HG03571 (cell line): Measurements from ENCODE around the gene KIF3B.
"Not testable (repeated sequence)": the region's sequence is repeated elsewhere in the genome, so short reads cannot be mapped to it uniquely, and the experiment has no call there.

ENCODE experiments used
- ATAC-seq: cut with Tn5 transposase; IDR thresholded peaks from one replicate; pipeline ENCODE4 v1.9.1; 2021; ENCODE audit not compliant: unreplicated experiment

The KIF3B gene

GRCh38 chr20:32327087-32327681 lies 49.7 kb downstream of the KIF3B start:
- no peak for ATAC-seq

GRCh38 chr20:32329817-32330554 lies 52.5 kb downstream of the KIF3B start:
- no peak for ATAC-seq

- no peak for ATAC-seq
These were observed 53.1 kb downstream of the KIF3B start for GRCh38 chr20:32330555-32330897.

GRCh38 chr20:32332614-32333013 lies 55.2 kb downstream of the KIF3B start:
- ATAC-seq = no peak

- ATAC-seq = peak; percentile 51
These were observed 55.9 kb downstream of the KIF3B start for GRCh38 chr20:32333181-32333987.

GRCh38 chr20:32333988-32334885 lies 56.8 kb downstream of the KIF3B start:
- no peak for ATAC-seq

GRCh38 chr20:32336918-32337347 lies 59.5 kb downstream of the KIF3B start:
- ATAC-seq = no peak

- no peak for ATAC-seq
These were observed 60.6 kb downstream of the KIF3B start for GRCh38 chr20:32337937-32338661.

- no peak for ATAC-seq
These were observed 61.2 kb downstream of the KIF3B start for GRCh38 chr20:32338665-32339064.

- no peak for ATAC-seq
These were observed 61.7 kb downstream of the KIF3B start for GRCh38 chr20:32339116-32339515.

GRCh38 chr20:32341053-32341452 lies 63.6 kb downstream of the KIF3B start:
- ATAC-seq = not testable (repeated sequence)

GRCh38 chr20:32343439-32343838 lies 66.0 kb downstream of the KIF3B start:
- no peak for ATAC-seq

GRCh38 chr20:32344835-32345506 lies 67.5 kb downstream of the KIF3B start:
- no peak for ATAC-seq

- ATAC-seq = no peak
These were observed 70.8 kb downstream of the KIF3B start for GRCh38 chr20:32348207-32348606.

GRCh38 chr20:32350421-32350820 lies 73.0 kb downstream of the KIF3B start:
- ATAC-seq = no peak

GRCh38 chr20:32352121-32352720 lies 74.8 kb downstream of the KIF3B start:
- ATAC-seq = no peak

- ATAC-seq = no peak
These were observed 76.5 kb downstream of the KIF3B start for GRCh38 chr20:32353848-32354496.

- ATAC-seq = no peak
These were observed 77.4 kb downstream of the KIF3B start for GRCh38 chr20:32354592-32355416.
